GDM1 (cell line): ENCODE measurements around the gene RIT2.

Experiments
- DNase-seq: peaks from one replicate; lab custom pipeline; 2025; lab: John Stamatoyannopoulos, UW

The RIT2 gene

GRCh38 chr18:43012951-43013350 lies 102.5 kb downstream of the RIT2 start:
- no peak for DNase-seq

- DNase-seq = no peak
These were observed 104.9 kb downstream of the RIT2 start for GRCh38 chr18:43010611-43011010.

- DNase-seq = no peak
These were observed 105.8 kb downstream of the RIT2 start for GRCh38 chr18:43009674-43010073.

GRCh38 chr18:43007365-43007764 lies 108.1 kb downstream of the RIT2 start:
- DNase-seq = no peak

- DNase-seq = no peak
These were observed 111.1 kb downstream of the RIT2 start for GRCh38 chr18:43004421-43004820.

- no peak for DNase-seq
These were observed 113.7 kb downstream of the RIT2 start for GRCh38 chr18:43001821-43002220.

- DNase-seq = no peak
These were observed 118.7 kb downstream of the RIT2 start for GRCh38 chr18:42996824-42997223.

GRCh38 chr18:42980426-42980825 lies 135.1 kb downstream of the RIT2 start:
- DNase-seq = no peak

GRCh38 chr18:42977982-42978637 lies 137.4 kb downstream of the RIT2 start:
- no peak for DNase-seq

- no peak for DNase-seq
These were observed 138.5 kb downstream of the RIT2 start for GRCh38 chr18:42976869-42977590.

GRCh38 chr18:42969366-42969765 lies 146.1 kb downstream of the RIT2 start:
- DNase-seq = no peak

GRCh38 chr18:42961298-42961697 lies 154.2 kb downstream of the RIT2 start:
- no peak for DNase-seq

- no peak for DNase-seq
These were observed 156.0 kb downstream of the RIT2 start for GRCh38 chr18:42959528-42959927.

GRCh38 chr18:42958353-42958752 lies 157.1 kb downstream of the RIT2 start:
- no peak for DNase-seq

- no peak for DNase-seq
These were observed 159.2 kb downstream of the RIT2 start for GRCh38 chr18:42956287-42956686.

- no peak for DNase-seq
These were observed 160.6 kb downstream of the RIT2 start for GRCh38 chr18:42954887-42955286.

- DNase-seq = no peak
These were observed 162.2 kb downstream of the RIT2 start for GRCh38 chr18:42953306-42953705.

GRCh38 chr18:42950732-42951131 lies 164.8 kb downstream of the RIT2 start:
- DNase-seq = no peak

GRCh38 chr18:42948831-42949230 lies 166.7 kb downstream of the RIT2 start:
- no peak for DNase-seq

- DNase-seq = no peak
These were observed 173.6 kb downstream of the RIT2 start for GRCh38 chr18:42941860-42942259.

GRCh38 chr18:42941021-42941420 lies 174.5 kb downstream of the RIT2 start:
- DNase-seq = no peak

GRCh38 chr18:42937436-42937835 lies 178.0 kb downstream of the RIT2 start:
- DNase-seq = no peak

- no peak for DNase-seq
These were observed 179.2 kb downstream of the RIT2 start for GRCh38 chr18:42936289-42936688.

GRCh38 chr18:42931491-42931890 lies 184.0 kb downstream of the RIT2 start:
- no peak for DNase-seq
